ENCODE data around the gene VPS4A. TPM values are rescaled to one million over a fixed set of nuclear protein-coding genes. Genes with fewer than 3 reads are reported as not detected.

The VPS4A gene
- total and polyA plus RNA-seq, 4 donors: 13.3 to 15.7 (median 14.5) TPM

- no peak for TF ChIP-seq REST (IDR thresholded peaks at IDR 0.05)
- TF ChIP-seq FOXA1 (IDR thresholded peaks at IDR 0.05): no peak
- TF ChIP-seq EGR1 (IDR thresholded peaks at IDR 0.05; ENCODE audit: low read depth in 2 of 2): no peak
- no peak for TF ChIP-seq MAX (IDR thresholded peaks at IDR 0.05)
- no peak for TF ChIP-seq YY1 (IDR thresholded peaks at IDR 0.05)
- TF ChIP-seq GABPA (IDR thresholded peaks at IDR 0.05 in 1 of 2, conservative IDR thresholded peaks at IDR 0.05 in 1 of 2): no peak
- no peak for TF ChIP-seq JUND (IDR thresholded peaks at IDR 0.05)
- TF ChIP-seq TAF1 (conservative IDR thresholded peaks at IDR 0.05): no peak
Measured at GRCh38 chr16:69267633-69268032, 43.5 kb upstream of the VPS4A start (continued).

GRCh38 chr16:69270395-69270794 lies 40.8 kb upstream of the VPS4A start:
- H3K36me3 ChIP-seq (ENCODE audit: control insufficient read depth in 4 of 4, insufficient read depth in 3 of 4, low read depth in 1 of 4, low read length in 3 of 4): no peaks in the 10 kb centered on the region
- DNase-seq (ENCODE audit: low spot score): no peak
- 80% methylated on average over 3 of the region's 3 CpGs for WGBS

GRCh38 chr16:69270831-69271230 lies 40.3 kb upstream of the VPS4A start:
- DNase-seq (ENCODE audit: low spot score): no peak
- WGBS: 97% methylated on average over 2 of the region's 2 CpGs
- Histone ChIP-seq H3K9ac (ENCODE audit: low read depth in 1 of 2, low read length in 2 of 2) (no peak overlapping the region), H3K9me3 (ENCODE audit: control insufficient read depth in 4 of 4, low read length in 3 of 4) (no peaks in the 10 kb centered on the region), H3K4me1 (ENCODE audit: control insufficient read depth in 4 of 4, insufficient read depth in 4 of 4, low read length in 3 of 4) (no peaks in the 10 kb centered on the region), H3K27me3 (ENCODE audit: control insufficient read depth in 4 of 4, insufficient read depth in 4 of 4, low read length in 3 of 4) (no peaks in the 10 kb centered on the region), H3K4me3 (ENCODE audit: low read depth in 1 of 3, low read length in 3 of 3) (no peak overlapping the region), H3K27ac (ENCODE audit: low read depth in 1 of 2, low read length in 2 of 2) (no peak overlapping the region), H3K36me3 (ENCODE audit: control insufficient read depth in 4 of 4, insufficient read depth in 3 of 4, low read depth in 1 of 4, low read length in 3 of 4) (no peaks in the 10 kb centered on the region)
- TF ChIP-seq HNF4G (IDR thresholded peaks at IDR 0.05): no peak

More at GRCh38 chr16:69270395-69270794, 40.8 kb upstream of the VPS4A start:
- no peak overlapping the region for H3K9ac ChIP-seq (ENCODE audit: low read depth in 1 of 2, low read length in 2 of 2)
- no peaks in the 10 kb centered on the region for H3K9me3 ChIP-seq (ENCODE audit: control insufficient read depth in 4 of 4, low read length in 3 of 4)
- H3K4me3 ChIP-seq (ENCODE audit: low read depth in 1 of 3, low read length in 3 of 3): no peak overlapping the region
- H3K4me1 ChIP-seq (ENCODE audit: control insufficient read depth in 4 of 4, insufficient read depth in 4 of 4, low read length in 3 of 4): no peaks in the 10 kb centered on the region
- no peaks in the 10 kb centered on the region for H3K27me3 ChIP-seq (ENCODE audit: control insufficient read depth in 4 of 4, insufficient read depth in 4 of 4, low read length in 3 of 4)
- H3K27ac ChIP-seq (ENCODE audit: low read depth in 1 of 2, low read length in 2 of 2): no peak overlapping the region
- TF ChIP-seq HNF4G (IDR thresholded peaks at IDR 0.05): no peak
- no peak for TF ChIP-seq MAX (IDR thresholded peaks at IDR 0.05)

GRCh38 chr16:69273009-69273408 lies 38.1 kb upstream of the VPS4A start:
- H3K9me3 ChIP-seq (ENCODE audit: control insufficient read depth in 4 of 4, low read length in 3 of 4): no peaks in the 10 kb centered on the region
- H3K4me3 ChIP-seq (ENCODE audit: low read depth in 1 of 3, low read length in 3 of 3): no peak overlapping the region
- H3K9ac ChIP-seq (ENCODE audit: low read depth in 1 of 2, low read length in 2 of 2): no peak overlapping the region
- no peaks in the 10 kb centered on the region for H3K4me1 ChIP-seq (ENCODE audit: control insufficient read depth in 4 of 4, insufficient read depth in 4 of 4, low read length in 3 of 4)
- H3K36me3 ChIP-seq (ENCODE audit: control insufficient read depth in 4 of 4, insufficient read depth in 3 of 4, low read depth in 1 of 4, low read length in 3 of 4): no peaks in the 10 kb centered on the region
- H3K27ac ChIP-seq (ENCODE audit: low read depth in 1 of 2, low read length in 2 of 2): no peak overlapping the region
- H3K27me3 ChIP-seq (ENCODE audit: control insufficient read depth in 4 of 4, insufficient read depth in 4 of 4, low read length in 3 of 4): no peaks in the 10 kb centered on the region
- WGBS: 87% methylated on average over 4 of the region's 4 CpGs
- DNase-seq (ENCODE audit: low spot score): no peak
- TF ChIP-seq JUND (IDR thresholded peaks at IDR 0.05) (no peak), ZBTB33 (IDR thresholded peaks at IDR 0.05) (no peak), HNF4G (IDR thresholded peaks at IDR 0.05) (no peak), YY1 (IDR thresholded peaks at IDR 0.05) (no peak), GABPA (IDR thresholded peaks at IDR 0.05 in 1 of 2, conservative IDR thresholded peaks at IDR 0.05 in 1 of 2) (no peak), EGR1 (IDR thresholded peaks at IDR 0.05; ENCODE audit: low read depth in 2 of 2) (no peak), MAX (IDR thresholded peaks at IDR 0.05) (no peak), FOXA2 (IDR thresholded peaks at IDR 0.05) (no peak), FOXA1 (IDR thresholded peaks at IDR 0.05) (no peak), NR2F2 (IDR thresholded peaks at IDR 0.05) (no peak), REST (IDR thresholded peaks at IDR 0.05) (no peak)

Measured in liver (tissue), 9 donors.